ENCODE results near the gene SERPINB6. TPM values are rescaled to one million over a fixed set of nuclear protein-coding genes. Genes with fewer than 3 reads are reported as not detected.

Gene SERPINB6
- total RNA-seq, 1 experiment from 2014 or later = 39.0 TPM

DNA sequence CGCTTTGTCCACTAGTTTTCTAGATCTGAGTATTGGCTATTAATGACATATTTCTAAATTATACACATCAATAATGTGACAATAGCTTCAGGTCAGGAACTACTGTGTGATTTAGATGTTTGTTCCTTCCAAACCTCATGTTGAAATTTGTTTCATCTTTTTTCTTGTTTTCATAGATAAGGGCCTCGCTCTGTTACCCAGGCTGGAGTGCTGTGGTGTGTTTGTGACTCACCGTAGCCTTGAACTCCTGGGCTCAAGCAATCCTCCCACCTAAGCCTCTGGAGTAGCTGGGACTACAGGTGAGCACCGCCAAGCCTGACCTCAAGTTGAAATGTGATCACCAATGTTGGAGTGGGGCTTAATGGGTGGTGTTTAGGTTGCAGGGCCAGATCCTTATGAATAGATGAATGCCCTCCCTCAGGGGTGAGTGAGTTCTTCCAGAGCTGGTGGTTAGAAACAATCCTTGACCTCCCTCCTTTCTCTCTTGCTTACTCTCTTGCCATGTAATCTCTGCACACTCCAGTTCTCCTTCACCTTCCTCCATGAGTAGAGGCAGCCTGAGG lies 22.5 kb upstream of the SERPINB6 start:
- no peak overlapping the region for H2AK5ac ChIP-seq (ENCODE audit: insufficient read length, low read length)
- no peak overlapping the region for H4K91ac ChIP-seq (ENCODE audit: insufficient read length, low read depth, low read length)
- DNase-seq = no peak
- no peaks in the 10 kb centered on the region; the same call in 1 of the 2 replicates for H3K4me1 ChIP-seq (ENCODE audit: insufficient read depth, low read length)
- H2BK20ac ChIP-seq (ENCODE audit: low read depth, low read length, poor library complexity, severe bottlenecking) = no peak overlapping the region
- WGBS (ENCODE audit: extremely low coverage, insufficient read length, low lambda C conversion rate) = no CpG with 5 or more reads among the region's 4 CpGs
- Mint-ChIP-seq H3K9me3 (no peaks in the 10 kb centered on the region; a peak in 1 of 5 replicates), H3K4me1 (peaks cover 29 to 30% of the 10 kb centered on the region in 2 experiments), H3K4me3 (no peak overlapping the region), H3K36me3 (ENCODE audit: insufficient read depth in 1 of 3, low read depth in 3 of 3) (peaks cover 0 to 5% (median 0%) of the 10 kb centered on the region in 3 experiments; a peak in 2 of 7 replicates), H3K27ac (peak overlapping the region in 2 of 3 experiments; percentile 2 to 26; a peak in 1 of 7 replicates), H3K27me3 (ENCODE audit: low read depth) (no peaks in the 10 kb centered on the region)
- no peak overlapping the region for H3K14ac ChIP-seq (ENCODE audit: insufficient read depth, low read length)
- no peak overlapping the region for H3K18ac ChIP-seq (ENCODE audit: insufficient read length, low read depth, low read length)
- H2BK5ac ChIP-seq (ENCODE audit: insufficient read length, low read length) = no peak overlapping the region
- H3K4me2 ChIP-seq (ENCODE audit: insufficient read depth, insufficient read length, low read length) = no peak overlapping the region
- no peak overlapping the region for H4K8ac ChIP-seq (replicated peaks; ENCODE audit: insufficient read length, low read depth, low read length)
- H3K4ac ChIP-seq (ENCODE audit: low read depth, low read length) = no peak overlapping the region
- H4K20me1 ChIP-seq (ENCODE audit: control insufficient read depth, insufficient read depth, insufficient read length) = no peaks in the 10 kb centered on the region
- no peaks in the 10 kb centered on the region for H3K79me2 ChIP-seq (ENCODE audit: insufficient read depth, low read length)
- H2BK12ac ChIP-seq (ENCODE audit: insufficient read length, low read depth, low read length) = no peak overlapping the region
- no peak overlapping the region for H3K56ac ChIP-seq (ENCODE audit: insufficient read length, low read depth, low read length)
- no peak overlapping the region for H3K23ac ChIP-seq (ENCODE audit: insufficient read length, low read depth, low read length)
- H3K27me3 ChIP-seq (ENCODE audit: insufficient read depth, low read length) = no peaks in the 10 kb centered on the region
- TF ChIP-seq, protein P1, sequence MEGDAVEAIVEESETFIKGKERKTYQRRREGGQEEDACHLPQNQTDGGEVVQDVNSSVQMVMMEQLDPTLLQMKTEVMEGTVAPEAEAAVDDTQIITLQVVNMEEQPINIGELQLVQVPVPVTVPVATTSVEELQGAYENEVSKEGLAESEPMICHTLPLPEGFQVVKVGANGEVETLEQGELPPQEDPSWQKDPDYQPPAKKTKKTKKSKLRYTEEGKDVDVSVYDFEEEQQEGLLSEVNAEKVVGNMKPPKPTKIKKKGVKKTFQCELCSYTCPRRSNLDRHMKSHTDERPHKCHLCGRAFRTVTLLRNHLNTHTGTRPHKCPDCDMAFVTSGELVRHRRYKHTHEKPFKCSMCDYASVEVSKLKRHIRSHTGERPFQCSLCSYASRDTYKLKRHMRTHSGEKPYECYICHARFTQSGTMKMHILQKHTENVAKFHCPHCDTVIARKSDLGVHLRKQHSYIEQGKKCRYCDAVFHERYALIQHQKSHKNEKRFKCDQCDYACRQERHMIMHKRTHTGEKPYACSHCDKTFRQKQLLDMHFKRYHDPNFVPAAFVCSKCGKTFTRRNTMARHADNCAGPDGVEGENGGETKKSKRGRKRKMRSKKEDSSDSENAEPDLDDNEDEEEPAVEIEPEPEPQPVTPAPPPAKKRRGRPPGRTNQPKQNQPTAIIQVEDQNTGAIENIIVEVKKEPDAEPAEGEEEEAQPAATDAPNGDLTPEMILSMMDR (conservative IDR thresholded peaks at IDR 0.05) = no peak
- H2BK120ac ChIP-seq (ENCODE audit: low read depth, low read length, poor library complexity, severe bottlenecking) = no peak overlapping the region
- H3K23me2 ChIP-seq (ENCODE audit: insufficient read length, low read depth, low read length, poor library complexity, severe bottlenecking) = peaks cover 7% of the 10 kb centered on the region
- H3K27ac ChIP-seq (ENCODE audit: insufficient read length, low read depth, low read length) = no peak overlapping the region
- no peak overlapping the region for H3T11ph ChIP-seq (ENCODE audit: low read length)
- H3K79me1 ChIP-seq (ENCODE audit: insufficient read depth, low read depth, low read length, poor library complexity, severe bottlenecking) = no peaks in the 10 kb centered on the region
- H4K5ac ChIP-seq (ENCODE audit: insufficient read length, low read depth, low read length) = no peak overlapping the region
- H3K9ac ChIP-seq (ENCODE audit: extremely low read depth, insufficient read length, low read length) = no peak overlapping the region
- no peak overlapping the region for H2BK15ac ChIP-seq (ENCODE audit: low read depth, low read length)
- no peaks in the 10 kb centered on the region for H3K9me3 ChIP-seq (ENCODE audit: control insufficient read depth, low read depth, low read length)
- H2AFZ ChIP-seq (ENCODE audit: low read length) = no peak overlapping the region

All from H9 (cell line).